Stimulated activated CD4-positive, alpha-beta T cell treated with anti-CD3 and anti-CD28 coated beads, Interleukin-15, amount 100 ng/mL, for 24 hours (primary cell): ENCODE results near the gene IKBKG.
A peak's percentile ranks its signal among the peaks of the same experiment; 100 is the strongest.
"Not testable (repeated sequence)": the region's sequence is repeated elsewhere in the genome, so short reads cannot be mapped to it uniquely, and the experiment has no call there.

Experiments used
- DNase-seq: peaks from one replicate; pipeline ENCODE4 v3.0.0-alpha.2; 2020

Gene IKBKG

GRCh38 chrX:154547245-154548027 is at the start of gene IKBKG:
TSS of gene IKBKG (plus strand) at chrX:154547620. CDS start at chrX:154552003, 4,383 bp downstream.
- peak; percentile 89 for DNase-seq

DNA sequence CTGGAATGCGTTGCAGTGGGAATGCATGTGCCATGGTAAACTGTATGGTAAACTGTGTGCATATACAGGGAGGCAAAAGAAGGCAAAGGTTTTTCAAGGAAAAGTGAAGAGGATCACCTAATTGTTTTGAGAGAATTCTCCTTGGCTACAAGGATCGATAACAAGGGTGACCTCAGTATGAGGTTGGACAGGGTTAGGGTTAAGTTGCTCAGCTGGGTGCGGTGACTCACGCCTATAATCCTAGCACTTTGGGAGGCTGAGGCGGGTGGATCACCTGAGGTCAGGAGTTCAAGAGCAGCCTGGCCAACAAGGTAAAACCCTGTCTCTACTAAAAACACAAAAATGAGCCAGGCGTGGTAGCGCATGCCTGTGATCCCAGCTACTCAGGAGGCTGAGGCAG is 46.0 kb upstream of the IKBKG start:
- not testable (repeated sequence) for DNase-seq

DNA sequence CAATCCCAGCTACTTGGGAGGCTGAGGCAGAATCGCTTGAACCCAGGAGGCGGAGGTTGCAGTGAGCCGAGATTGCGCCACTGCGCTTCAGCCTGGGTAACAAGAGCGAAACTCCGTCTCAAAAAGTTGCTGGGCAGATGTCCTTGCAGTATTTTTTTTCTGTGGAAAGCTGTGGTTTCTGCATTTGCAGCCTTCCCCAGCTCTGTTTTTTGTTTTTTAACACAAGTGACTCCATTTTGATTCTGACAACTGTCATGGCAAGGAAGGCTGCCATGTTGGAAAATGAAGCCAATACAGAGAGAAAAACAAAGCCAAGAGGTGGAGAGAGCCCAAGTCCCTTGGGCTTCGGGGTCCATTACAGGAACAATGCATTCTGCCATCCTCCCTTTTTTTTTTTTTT is 45.3 kb upstream of the IKBKG start:
- DNase-seq = no peak

DNA sequence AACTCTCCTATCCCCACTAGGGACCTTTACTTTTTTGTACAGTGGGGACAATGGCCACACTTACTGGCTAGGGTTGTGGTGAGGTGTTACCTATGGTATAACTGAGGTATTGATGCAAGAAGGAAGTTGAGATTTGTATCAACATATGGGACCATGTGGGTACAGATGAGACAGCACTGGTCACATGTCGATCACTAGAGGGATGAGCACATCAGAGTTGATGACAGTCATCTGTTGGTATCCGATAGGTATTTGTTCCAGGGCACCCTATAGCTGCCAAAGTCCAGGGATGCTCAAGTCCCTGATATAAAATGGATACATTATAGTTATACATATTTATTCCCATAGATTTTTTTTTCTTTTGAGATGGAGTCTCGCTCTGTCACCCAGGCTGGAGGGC is 44.4 kb upstream of the IKBKG start:
- DNase-seq = no peak

GRCh38 chrX:154505734-154506133 is 41.7 kb upstream of the IKBKG start:
- DNase-seq = no peak

GRCh38 chrX:154506483-154507332 is 40.7 kb upstream of the IKBKG start:
- DNase-seq = no peak

DNA sequence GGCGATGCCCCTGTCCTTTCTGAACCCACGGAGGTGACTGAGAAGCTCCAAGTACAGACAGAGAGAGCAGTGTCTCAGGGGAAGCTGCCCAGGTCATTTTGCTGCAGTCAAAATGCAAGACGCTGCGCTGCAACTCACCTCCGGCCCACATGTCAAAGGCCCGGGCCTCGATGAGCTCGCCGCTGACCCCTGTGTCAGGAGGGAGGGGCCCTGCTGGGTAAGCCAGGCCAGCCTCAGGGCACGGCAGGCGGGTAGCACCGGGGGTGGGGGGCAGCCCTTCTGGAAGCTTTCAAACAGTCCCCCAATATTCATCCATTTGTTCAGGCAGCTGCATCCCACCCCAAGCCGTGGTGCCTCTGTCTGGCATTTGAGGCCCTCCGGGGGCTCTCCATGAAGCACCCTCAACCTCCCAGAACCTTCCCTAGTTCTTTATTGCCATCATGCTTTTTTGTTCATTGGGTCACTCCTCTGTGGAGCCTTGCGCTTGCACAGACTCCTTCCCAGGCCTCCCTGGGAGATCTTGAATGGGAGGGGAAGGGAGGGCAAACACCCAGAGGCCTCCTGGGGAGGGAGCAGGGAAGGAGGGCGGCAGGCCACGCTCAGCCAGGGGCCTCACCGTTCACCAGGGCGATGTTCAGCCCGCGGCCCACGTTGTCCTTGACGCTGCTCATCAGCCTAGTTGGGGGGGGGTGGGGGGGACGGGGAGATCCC is 39.6 kb upstream of the IKBKG start:
- no peak for DNase-seq

- DNase-seq = no peak
These were observed 39.1 kb upstream of the IKBKG start for GRCh38 chrX:154508384-154508745.

GRCh38 chrX:154509455-154509854 is 38.0 kb upstream of the IKBKG start:
- no peak for DNase-seq

GRCh38 chrX:154511761-154512160 is 35.7 kb upstream of the IKBKG start:
- DNase-seq = no peak

DNA sequence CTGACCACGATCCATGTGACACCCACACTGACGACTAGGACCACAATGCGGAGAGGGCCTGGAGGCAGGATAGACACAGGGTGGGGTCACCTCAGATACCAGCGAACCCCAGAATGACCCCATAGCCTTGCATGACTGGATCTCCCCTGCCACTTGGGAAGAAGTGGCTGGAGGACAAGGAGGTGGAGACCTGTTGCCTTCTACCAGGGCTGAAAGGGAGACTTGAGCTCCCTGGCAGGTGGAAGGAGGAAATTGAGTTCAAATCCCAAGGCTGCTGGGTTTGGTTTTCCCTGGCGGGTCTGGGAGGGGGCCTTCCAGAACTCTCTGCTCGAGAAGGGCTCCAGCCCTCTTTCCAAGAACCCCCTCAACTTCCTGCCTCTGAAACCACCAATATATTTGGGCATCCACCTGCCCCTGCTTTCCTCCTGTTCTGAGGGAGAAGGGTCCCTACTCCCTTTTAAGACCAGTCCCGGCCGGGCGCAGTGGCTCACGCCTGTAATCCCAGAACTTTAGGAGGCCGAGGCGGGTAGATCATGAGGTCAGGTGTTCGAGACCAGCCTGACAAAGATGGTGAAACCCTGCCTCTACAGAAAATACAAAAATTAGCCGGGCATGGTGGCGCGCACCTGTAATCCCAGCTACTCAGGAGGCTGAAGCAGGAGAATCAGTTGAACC is 34.4 kb upstream of the IKBKG start:
- no peak for DNase-seq

- no peak for DNase-seq
These were observed 33.7 kb upstream of the IKBKG start for GRCh38 chrX:154513716-154514115.

DNA sequence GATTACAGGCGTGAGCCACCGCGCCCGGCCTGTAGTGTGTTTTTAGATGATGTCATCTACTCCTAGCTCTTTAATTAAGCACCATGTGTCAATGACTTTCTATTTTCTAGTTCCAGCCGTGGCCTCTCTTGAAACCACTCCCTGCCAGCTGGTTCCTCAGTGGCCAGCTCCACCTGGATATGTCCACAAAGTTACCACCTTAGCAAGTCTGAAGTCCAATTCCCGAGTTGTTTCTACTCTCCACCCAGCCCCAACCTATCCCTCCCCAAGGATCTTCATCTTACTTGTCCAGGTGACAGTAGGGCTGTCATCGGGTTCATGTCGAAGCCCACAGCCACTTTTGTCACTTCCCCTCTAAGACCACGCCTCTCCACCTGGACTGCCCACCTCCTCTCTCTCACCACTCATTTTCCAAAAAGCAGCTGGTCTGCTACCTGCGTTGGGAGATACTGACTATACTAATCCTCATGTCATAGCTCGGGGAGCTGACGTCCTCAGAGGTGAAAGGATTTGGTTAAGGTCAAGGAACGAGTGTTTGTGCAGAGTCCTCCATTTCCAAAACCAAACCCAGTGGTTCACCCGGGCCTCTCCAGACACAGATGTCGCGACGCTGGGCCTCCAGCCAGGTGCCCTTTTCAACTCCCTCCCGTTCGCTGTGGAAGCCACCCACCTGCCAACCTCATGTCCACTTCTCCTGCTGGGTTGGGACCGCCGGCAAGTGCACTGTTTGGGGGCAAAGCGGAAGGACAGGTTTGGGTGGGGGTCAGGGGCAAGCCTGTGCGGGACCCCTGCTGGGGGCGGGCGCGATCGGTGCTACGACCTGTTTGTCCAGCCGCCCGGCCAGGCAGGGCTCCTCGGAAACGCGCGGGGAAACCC is 32.1 kb upstream of the IKBKG start:
- peak; percentile 33 for DNase-seq

- DNase-seq = peak; percentile 94
These were observed 31.3 kb upstream of the IKBKG start, which contains the start of gene FAM3A for GRCh38 chrX:154515966-154516655. TSS of gene FAM3A (minus strand) at chrX:154516232. CDS start at chrX:154515772, 460 bp downstream.

GRCh38 chrX:154516656-154517100 is 30.7 kb upstream of the IKBKG start:
- no peak for DNase-seq

- DNase-seq = no peak
These were observed 30.2 kb upstream of the IKBKG start for GRCh38 chrX:154517101-154517781.

- no peak for DNase-seq
These were observed 28.0 kb upstream of the IKBKG start for GRCh38 chrX:154519389-154519788.

- DNase-seq = no peak
These were observed 21.6 kb upstream of the IKBKG start for GRCh38 chrX:154525606-154526490.
